Endothelial cell of umbilical vein (primary cell): Measurements from ENCODE around the gene RPS24. TPM values are rescaled to one million over a fixed set of nuclear protein-coding genes. Genes with fewer than 3 reads are reported as not detected.

Experiments
- BruUV-seq: library from RNA; stranded (reverse); fragments of 400-500 nt; replicated peaks from 2 replicates; lab custom pipeline; 2021; lab: Mats Ljungman, UMichigan
- CTCF ChIA-PET: fragments of 300-600, 350-600 bp; sonication (Branson Sonifier 250); formaldehyde crosslinking; loops from one replicate; lab custom pipeline; 2021; ENCODE audit warnings: antibody characterized with exemption, inconsistent platforms; lab: Charles Lee
- POLR2A ChIA-PET: fragments of 300-600, 350-600 bp; sonication (Branson Sonifier 250); formaldehyde crosslinking; loops from one replicate; lab custom pipeline; 2021; ENCODE audit warnings: antibody characterized with exemption, inconsistent platforms; lab: Charles Lee
- DNase-seq: peaks from one replicate; pipeline ENCODE4 v3.0.0-alpha.2; 2011; ENCODE audit warnings: low read depth, low spot score
- FAIRE-seq: peaks from 2 replicates; lab custom pipeline; 2011; peaks lifted over from hg19 to GRCh38; lab: Jason Lieb, UNC
- H2AFZ ChIP-seq: 2 replicates; pipeline ENCODE4 v1.6.0; 2012; ENCODE audit warnings: low read depth, low read length, control low read depth, inconsistent platforms
- H3K27ac ChIP-seq: 2 replicates; pipeline ENCODE4 v1.5.1; 2011; ENCODE audit warnings: low read depth, mild to moderate bottlenecking, control low read depth, low read length, moderate library complexity; ENCODE audit not compliant: insufficient read depth
- H3K27me3 ChIP-seq, 2 experiments: 2 replicates each; pipeline versions ENCODE4 v1.6.0 to v1.6.1; 2011; ENCODE audit warnings: low read length in 2 of 2, mixed read lengths in 1 of 2; ENCODE audit not compliant: control insufficient read depth in 2 of 2, insufficient read depth in 2 of 2
- H3K36me3 ChIP-seq, 2 experiments: 2 replicates in 1 of 2; 3 replicates in 1 of 2; pipeline ENCODE4 v1.5.1; 2011; ENCODE audit warnings: low read length in 2 of 2, mild to moderate bottlenecking in 1 of 2, moderate library complexity in 1 of 2; ENCODE audit not compliant: control insufficient read depth in 2 of 2, insufficient read depth in 2 of 2; ENCODE audit errors: extremely low read depth in 1 of 2
- H3K4me1 ChIP-seq: 3 replicates; pipeline ENCODE4 v1.5.1; 2011; ENCODE audit warnings: mild to moderate bottlenecking, low read length; ENCODE audit not compliant: control insufficient read depth, insufficient read depth; ENCODE audit errors: extremely low read depth
- H3K4me2 ChIP-seq: 2 replicates; pipeline ENCODE4 v1.6.1; 2011; ENCODE audit warnings: low read length, control low read depth, mixed read lengths; ENCODE audit not compliant: insufficient read depth
- H3K4me3 ChIP-seq, 3 experiments: fragments of 200-600 bp in 1 of 3; sonication (generic), shearing (Covaris generic) in 1 of 3; replicated peaks in 1 of 3; 2 replicates each; pipeline ENCODE4 v1.5.1; 2011 to 2016; ENCODE audit warnings: control low read depth in 3 of 3, low read length in 3 of 3, mild to moderate bottlenecking in 2 of 3, inconsistent platforms in 1 of 3, low read depth in 1 of 3, moderate library complexity in 1 of 3; ENCODE audit not compliant: insufficient read depth in 1 of 3
- H3K79me2 ChIP-seq: 2 replicates; pipeline ENCODE4 v1.6.0; 2012; ENCODE audit warnings: low read length, inconsistent platforms; ENCODE audit not compliant: control insufficient read depth, insufficient read depth
- H3K9ac ChIP-seq: replicated peaks from 2 replicates; pipeline ENCODE3; 2011; ENCODE audit warnings: low read length, control low read depth; ENCODE audit not compliant: insufficient read depth; ENCODE audit errors: extremely low read depth
- H3K9me1 ChIP-seq: replicated peaks from 3 replicates; pipeline ENCODE4 v1.6.0; 2011; ENCODE audit warnings: mild to moderate bottlenecking, low read length; ENCODE audit not compliant: control insufficient read depth, insufficient read depth; ENCODE audit errors: extremely low read depth
- H3K9me3 ChIP-seq: replicated peaks from 2 replicates; pipeline ENCODE4 v1.5.1; 2012; ENCODE audit warnings: low read length, inconsistent platforms; ENCODE audit not compliant: control insufficient read depth, insufficient read depth
- H4K20me1 ChIP-seq: replicated peaks from 2 replicates; pipeline ENCODE3; 2011; ENCODE audit warnings: mild to moderate bottlenecking, low read length; ENCODE audit not compliant: control insufficient read depth, insufficient read depth; ENCODE audit errors: extremely low read depth
- EZH2 ChIP-seq: IDR thresholded peaks from 2 replicates; pipeline ENCODE4 v1.6.1; 2012; ENCODE audit warnings: borderline replicate concordance, low read depth, mild to moderate bottlenecking, moderate library complexity, low read length, inconsistent platforms; ENCODE audit not compliant: severe bottlenecking
- FOS ChIP-seq: IDR thresholded peaks from 2 replicates; pipeline ENCODE4 v1.6.1; 2011; ENCODE audit warnings: mild to moderate bottlenecking, low read length, moderate library complexity, borderline replicate concordance; ENCODE audit not compliant: insufficient read depth
- JUN ChIP-seq: IDR thresholded peaks from 2 replicates; pipeline ENCODE4 v1.6.1; 2011; ENCODE audit warnings: borderline replicate concordance, low read depth; ENCODE audit not compliant: insufficient read length, insufficient read depth
- MYC ChIP-seq: IDR thresholded peaks from one replicate; pipeline ENCODE4 v1.6.1; 2011; ENCODE audit warnings: mild to moderate bottlenecking, low read depth, low read length
- dilution Hi-C: fragments of 300-500 bp; cut with MboI; formaldehyde crosslinking; loops from one replicate; pipeline ENCODE4 v1.15.0; 2019; ENCODE audit warnings: low sequenced_read_pairs; ENCODE audit not compliant: extremely low pct_ligation_motif_present
- intact Hi-C: fragments of 100-400 bp; cut with micrococcal nuclease; formaldehyde crosslinking; loops from one replicate; pipeline ENCODE4 v1.10.0; 2022
- polyA plus RNA-seq, 4 experiments: library from polyadenylated mRNA; depleted of rRNA in 3 of 4; stranded (reverse) in 3 of 4; unstranded in 1 of 4; fragments of >200 nt; gene quantifications; 2 replicates each; pipeline versions ENCODE4 v1.2.1 to v1.2.3, GENCODE V29; 2011 to 2012; ENCODE audit warnings: missing spikeins in 1 of 4
- total RNA-seq: library from RNA; stranded (reverse); gene quantifications from 2 replicates; pipeline ENCODE4 v1.2.3, GENCODE V29; 2021
- TF ChIP-seq, protein P1 (sequence below), 2 donors: IDR thresholded peaks; 1 replicate in 1 of 2; 2 replicates in 1 of 2; pipeline ENCODE4 v1.5.1; 2011; ENCODE audit warnings: low read length in 2 of 2, mild to moderate bottlenecking in 2 of 2, moderate library complexity in 2 of 2, control low read depth in 1 of 2, inconsistent platforms in 1 of 2, low read depth in 1 of 2; ENCODE audit not compliant: insufficient read depth in 1 of 2; ENCODE audit errors: extremely low read depth in 1 of 2

Gene RPS24
- total and polyA plus RNA-seq, 2 donors (not counting 3 experiments of a cell fraction or from before 2014, with no cell fraction given): 1,446 to 2,326 TPM

DNA sequence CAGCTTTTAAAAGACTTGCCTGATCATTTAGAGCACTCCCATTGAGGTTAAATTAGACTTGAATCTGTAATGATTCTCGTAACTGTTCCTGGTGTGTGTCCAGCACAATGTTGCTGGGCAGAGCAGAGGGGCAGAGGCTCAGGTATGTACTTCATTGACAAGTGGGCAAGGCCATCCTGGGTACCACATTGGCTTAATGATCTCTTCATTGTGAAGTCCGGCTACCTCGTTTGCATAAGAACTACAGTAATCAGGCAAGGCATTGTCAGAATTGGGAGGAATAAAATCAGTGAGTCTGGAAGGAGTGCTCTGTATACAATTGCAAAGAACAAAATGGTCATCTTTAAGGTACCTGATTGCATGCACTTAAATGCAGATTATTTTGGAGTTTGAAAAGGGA is 6.1 kb downstream of the RPS24 start:
- ChIA-PET POLR2A (no interaction called here), CTCF (interaction anchor here (1.1 to 1.4 kb wide), 2 partner anchors 8 to 618 kb away, joined by 3 read pairs; no protein-coding TSS in a partner anchor)
- no peaks in the 10 kb centered on the region for H3K9me3 ChIP-seq
- intact Hi-C loops (loop anchor here (5.0 kb wide), 1 partner anchor 1203 kb away; no protein-coding TSS in a partner anchor), dilution Hi-C loops (no loop called here)
- DNase-seq: no peak
- TF ChIP-seq, protein P1, sequence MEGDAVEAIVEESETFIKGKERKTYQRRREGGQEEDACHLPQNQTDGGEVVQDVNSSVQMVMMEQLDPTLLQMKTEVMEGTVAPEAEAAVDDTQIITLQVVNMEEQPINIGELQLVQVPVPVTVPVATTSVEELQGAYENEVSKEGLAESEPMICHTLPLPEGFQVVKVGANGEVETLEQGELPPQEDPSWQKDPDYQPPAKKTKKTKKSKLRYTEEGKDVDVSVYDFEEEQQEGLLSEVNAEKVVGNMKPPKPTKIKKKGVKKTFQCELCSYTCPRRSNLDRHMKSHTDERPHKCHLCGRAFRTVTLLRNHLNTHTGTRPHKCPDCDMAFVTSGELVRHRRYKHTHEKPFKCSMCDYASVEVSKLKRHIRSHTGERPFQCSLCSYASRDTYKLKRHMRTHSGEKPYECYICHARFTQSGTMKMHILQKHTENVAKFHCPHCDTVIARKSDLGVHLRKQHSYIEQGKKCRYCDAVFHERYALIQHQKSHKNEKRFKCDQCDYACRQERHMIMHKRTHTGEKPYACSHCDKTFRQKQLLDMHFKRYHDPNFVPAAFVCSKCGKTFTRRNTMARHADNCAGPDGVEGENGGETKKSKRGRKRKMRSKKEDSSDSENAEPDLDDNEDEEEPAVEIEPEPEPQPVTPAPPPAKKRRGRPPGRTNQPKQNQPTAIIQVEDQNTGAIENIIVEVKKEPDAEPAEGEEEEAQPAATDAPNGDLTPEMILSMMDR (IDR thresholded peaks at IDR 0.05; ENCODE audit: extremely low read depth in 1 of 2, insufficient read depth in 1 of 2, low read depth in 1 of 2, low read length in 2 of 2): no peak
- TF ChIP-seq FOS: no peak
- no peak for TF ChIP-seq EZH2
- TF ChIP-seq JUN: no peak
- TF ChIP-seq MYC: no peak
- H3K9ac ChIP-seq: no peak overlapping the region
- H3K79me2 ChIP-seq: peaks cover 68% of the 10 kb centered on the region
- no peak for FAIRE-seq
- no TSS peak for BruUV-seq
- H3K4me3 ChIP-seq: no peak overlapping the region
- no peaks in the 10 kb centered on the region for H3K27me3 ChIP-seq
- H2AFZ ChIP-seq: no peak overlapping the region
- peaks cover 21% of the 10 kb centered on the region for H4K20me1 ChIP-seq
- H3K36me3 ChIP-seq: peaks cover 38 to 49% of the 10 kb centered on the region in 2 experiments
- H3K9me1 ChIP-seq: no peaks in the 10 kb centered on the region
- H3K4me2 ChIP-seq: no peak overlapping the region
- H3K27ac ChIP-seq: no peak overlapping the region
- peaks cover 59% of the 10 kb centered on the region for H3K4me1 ChIP-seq
